LNCAP (cell line): ENCODE data around the gene CKAP4.

ENCODE experiments used
- TF ChIP-seq, protein P1 (sequence below): fragments of 450-650 bp; IDR thresholded peaks from 2 replicates; pipeline ENCODE4 v1.5.1; 2017; ENCODE audit warnings: mild to moderate bottlenecking

The CKAP4 gene

DNA sequence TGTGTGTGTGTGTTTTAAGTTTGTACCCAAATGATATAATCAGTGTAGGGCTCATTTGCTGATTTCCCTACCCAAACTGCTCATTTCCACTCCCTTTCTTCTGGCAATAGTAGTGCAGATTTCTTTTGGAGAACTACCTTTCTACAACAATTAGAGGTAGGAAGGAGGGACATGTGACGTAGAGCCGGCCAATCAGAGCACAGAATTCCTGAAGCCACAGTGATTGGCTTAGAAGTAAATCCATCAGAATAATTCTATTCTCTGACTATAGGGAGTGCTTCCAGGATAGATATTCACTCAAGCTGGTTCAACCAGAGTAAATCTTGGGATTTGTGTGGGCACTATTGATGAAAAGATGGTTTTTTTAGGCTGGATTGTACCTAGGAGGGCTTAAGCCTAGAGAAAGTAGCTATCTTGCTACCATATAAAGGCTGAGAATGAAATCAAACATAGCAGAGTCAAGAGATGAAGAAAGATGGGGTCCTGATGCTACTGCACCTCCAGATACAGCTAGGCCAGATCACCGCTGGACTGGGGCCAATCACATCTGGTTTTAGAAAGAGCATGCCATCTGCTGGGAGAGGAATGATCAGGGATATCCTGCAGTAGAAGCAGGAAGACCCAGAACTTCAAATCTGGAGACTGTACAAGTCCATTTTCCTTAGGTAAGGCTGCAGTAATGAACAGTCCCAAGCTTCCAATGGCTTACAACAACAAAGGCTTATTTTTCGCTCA, 55.0 kb downstream of the CKAP4 start:
- TF ChIP-seq, protein P1, sequence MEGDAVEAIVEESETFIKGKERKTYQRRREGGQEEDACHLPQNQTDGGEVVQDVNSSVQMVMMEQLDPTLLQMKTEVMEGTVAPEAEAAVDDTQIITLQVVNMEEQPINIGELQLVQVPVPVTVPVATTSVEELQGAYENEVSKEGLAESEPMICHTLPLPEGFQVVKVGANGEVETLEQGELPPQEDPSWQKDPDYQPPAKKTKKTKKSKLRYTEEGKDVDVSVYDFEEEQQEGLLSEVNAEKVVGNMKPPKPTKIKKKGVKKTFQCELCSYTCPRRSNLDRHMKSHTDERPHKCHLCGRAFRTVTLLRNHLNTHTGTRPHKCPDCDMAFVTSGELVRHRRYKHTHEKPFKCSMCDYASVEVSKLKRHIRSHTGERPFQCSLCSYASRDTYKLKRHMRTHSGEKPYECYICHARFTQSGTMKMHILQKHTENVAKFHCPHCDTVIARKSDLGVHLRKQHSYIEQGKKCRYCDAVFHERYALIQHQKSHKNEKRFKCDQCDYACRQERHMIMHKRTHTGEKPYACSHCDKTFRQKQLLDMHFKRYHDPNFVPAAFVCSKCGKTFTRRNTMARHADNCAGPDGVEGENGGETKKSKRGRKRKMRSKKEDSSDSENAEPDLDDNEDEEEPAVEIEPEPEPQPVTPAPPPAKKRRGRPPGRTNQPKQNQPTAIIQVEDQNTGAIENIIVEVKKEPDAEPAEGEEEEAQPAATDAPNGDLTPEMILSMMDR, result no peak

DNA sequence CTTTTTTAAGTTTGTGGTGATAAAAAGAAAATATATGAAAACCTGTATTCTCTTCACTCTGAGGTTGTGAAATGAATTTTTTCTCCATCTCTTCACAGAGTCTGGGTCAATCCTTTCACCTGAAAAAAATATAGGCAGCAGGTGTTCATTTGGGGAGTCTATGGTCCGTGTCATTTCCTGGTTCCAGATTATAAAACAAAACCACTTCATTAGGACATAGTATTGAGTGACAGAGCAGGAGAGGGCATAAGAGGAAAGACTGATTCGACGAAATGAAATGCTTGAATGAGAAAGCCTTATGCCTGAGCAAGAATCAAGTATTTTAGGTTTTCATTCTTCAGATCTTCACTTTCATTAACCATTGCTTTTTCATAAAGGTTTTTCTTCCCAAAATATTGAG, 57.2 kb downstream of the CKAP4 start:
- TF ChIP-seq, protein P1, result no peak

DNA sequence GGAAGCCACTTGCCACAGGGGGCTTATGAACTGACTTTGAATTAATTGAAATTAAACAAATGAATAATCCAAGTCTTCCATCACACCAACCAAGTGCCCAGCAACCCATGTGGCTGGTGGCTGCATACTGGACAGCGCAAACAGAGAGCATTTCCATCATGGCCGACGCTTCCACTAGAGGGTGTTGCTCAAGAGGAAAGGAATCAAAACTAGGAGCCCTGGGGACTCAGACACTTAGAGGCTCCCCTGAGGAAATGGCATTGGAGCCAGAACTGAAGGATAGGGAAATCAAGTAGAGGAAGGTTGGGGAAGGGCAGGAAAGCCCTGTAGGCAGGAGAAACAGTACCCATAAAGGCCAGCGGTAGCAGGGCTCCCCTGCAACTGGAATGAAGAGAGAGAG, 58.5 kb downstream of the CKAP4 start:
- TF ChIP-seq, protein P1, result no peak

DNA sequence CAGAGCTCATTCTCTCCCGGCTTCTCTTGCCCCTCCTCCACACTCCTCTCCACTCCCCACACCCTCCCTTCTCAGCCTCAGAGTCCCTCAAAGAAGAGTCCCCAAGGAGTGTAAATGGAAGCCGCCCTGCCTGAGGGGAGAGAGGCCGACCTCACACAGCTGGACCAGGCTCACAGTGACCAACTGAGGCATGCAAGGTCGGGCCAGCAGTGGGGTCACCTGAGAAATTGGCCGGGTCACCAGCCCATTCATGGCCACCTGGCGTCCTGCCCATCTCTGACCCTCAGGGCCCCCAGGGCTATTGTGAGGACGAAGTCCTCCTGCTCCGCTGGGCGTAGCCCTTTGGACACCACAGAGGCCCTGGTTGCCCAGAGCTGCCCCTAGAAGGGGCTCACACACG, 59.6 kb downstream of the CKAP4 start:
- TF ChIP-seq, protein P1, result no peak
